ENCODE results near the gene PTGFRN.
"Not testable (repeated sequence)": the region's sequence is repeated elsewhere in the genome, so short reads cannot be mapped to it uniquely, and the experiment has no call there.

The PTGFRN gene

DNA sequence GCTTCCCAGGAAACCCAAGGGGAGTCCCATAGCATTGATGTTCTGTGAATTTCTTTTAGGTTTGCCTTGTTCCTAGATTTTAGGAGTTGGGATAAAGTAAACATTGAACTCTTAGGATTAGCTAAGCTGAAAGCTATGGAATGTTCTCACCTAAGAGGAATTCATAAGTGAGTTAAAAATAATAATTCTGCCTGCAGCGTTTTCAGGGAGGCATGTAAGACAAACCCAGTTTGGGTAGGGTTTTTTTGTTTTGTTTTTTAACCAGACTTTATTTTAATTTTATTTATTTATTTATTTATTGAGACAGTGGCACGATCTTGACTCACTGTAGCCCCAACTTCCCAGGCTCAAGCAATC, 62.9 kb downstream of the PTGFRN start:
- no peak for ATAC-seq

DNA sequence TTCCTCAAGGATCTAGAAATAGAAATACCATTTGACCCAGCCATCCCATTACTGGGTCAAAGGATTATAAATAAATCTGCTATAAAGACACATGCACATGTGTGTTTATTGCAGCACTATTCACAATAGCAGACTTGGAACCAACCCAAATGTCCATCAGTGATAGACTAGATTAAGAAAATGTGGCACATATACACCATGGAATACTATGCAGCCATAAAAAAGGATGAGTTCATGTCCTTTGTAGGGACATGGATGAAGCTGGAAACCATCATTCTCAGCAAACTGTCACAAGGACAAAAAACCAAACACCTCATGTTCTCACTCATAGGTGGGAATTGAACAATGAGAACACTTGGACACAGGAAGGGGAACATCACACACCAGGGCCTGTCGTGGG, 70.6 kb downstream of the PTGFRN start:
- ATAC-seq, result not testable (repeated sequence)

DNA sequence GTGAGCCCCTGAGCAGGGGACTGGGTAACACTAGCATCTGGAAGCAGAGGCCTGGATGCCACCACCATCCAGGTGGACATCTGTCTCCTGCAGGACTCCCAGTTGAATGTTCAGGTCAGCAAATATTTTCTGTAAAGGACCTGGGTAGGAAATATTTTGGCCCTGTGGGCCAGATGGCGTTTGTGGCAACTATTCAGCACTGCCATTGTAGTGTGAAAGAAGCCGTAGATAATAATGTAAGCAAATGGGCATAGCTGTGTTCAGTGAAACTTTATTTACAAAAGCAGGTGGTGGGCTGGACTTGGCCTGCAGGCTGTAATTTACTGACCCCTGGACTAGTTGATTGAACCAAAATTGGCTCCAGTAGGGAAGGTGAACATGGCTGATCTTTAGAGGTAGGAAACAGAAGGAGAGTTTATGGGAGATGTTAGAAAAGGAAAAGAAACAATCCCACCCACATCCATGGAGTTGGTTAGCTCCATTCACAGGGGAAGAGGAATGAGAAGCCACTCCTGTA, 71.9 kb downstream of the PTGFRN start:
- ATAC-seq, result no peak

DNA sequence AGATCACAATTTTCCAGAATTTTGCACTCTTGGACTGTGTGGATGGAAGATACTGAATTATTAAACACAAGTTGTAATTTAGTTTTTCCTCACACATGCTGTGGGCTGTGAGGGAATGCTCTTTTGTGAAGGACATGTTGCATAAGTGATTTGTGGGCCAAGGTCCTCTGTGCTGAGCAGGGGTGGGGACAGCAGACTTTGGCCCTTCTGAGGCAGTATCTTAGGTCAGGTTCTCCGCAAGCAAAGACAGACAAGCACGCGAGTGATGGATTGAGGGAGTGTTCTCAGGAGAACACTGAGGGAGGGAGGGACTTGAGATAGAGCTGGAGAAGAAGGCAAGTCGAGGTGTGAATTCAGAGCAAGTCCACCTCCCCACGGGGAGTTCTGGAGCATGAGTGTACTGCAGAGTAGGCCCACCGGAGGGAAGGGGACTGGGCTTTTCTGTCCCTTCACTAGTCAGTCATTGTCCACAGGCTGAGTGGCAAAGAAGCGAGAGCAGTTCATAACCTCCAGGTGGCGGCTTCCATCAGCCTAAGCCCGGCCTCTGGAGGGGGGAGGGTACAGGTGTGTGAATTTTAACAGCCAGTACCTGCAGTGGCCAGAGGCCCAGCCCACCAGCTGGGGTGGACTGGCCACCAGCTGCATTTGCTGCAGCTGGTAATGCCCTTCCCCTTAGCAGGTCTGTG, 72.7 kb downstream of the PTGFRN start:
- ATAC-seq, result no peak

DNA sequence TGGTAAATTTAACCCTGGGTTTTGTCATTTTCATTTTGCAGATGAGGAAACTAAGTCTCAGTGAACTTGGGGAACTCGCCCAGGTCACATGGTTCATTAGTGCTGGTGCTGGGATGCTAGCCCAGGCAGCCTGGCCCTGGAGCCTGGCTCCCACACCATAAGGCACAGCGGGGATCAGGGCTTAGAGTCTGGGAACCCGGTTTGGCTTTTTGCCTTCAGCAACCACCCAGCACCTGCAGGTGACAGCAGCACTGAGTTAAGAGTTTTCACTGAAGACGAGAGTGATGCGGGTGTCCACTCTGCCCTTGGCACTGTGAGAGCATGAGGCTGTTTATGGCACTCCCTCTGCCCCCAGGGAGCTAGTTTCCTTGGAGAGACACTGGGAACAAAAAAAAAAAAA, 73.4 kb downstream of the PTGFRN start:
- ATAC-seq, result no peak

DNA sequence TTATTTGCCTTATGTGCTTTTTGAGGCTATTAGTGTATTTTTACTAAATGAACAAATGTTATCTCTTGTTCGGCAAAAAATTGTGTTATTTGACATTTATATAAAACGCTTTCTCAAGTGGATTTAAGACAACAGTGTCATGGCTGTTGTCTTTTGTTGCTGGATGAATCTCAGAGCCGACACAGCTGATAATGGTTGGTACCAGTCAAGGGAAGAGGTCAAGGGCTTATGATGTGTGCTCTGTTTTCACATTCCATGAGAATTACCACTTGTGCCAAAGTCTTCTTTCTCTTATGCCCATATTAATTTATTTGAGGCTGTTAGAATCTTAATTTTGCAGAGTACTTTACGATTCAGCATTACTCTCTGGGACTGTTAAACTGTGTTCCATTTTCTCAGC, 74.0 kb downstream of the PTGFRN start:
- no peak for ATAC-seq

DNA sequence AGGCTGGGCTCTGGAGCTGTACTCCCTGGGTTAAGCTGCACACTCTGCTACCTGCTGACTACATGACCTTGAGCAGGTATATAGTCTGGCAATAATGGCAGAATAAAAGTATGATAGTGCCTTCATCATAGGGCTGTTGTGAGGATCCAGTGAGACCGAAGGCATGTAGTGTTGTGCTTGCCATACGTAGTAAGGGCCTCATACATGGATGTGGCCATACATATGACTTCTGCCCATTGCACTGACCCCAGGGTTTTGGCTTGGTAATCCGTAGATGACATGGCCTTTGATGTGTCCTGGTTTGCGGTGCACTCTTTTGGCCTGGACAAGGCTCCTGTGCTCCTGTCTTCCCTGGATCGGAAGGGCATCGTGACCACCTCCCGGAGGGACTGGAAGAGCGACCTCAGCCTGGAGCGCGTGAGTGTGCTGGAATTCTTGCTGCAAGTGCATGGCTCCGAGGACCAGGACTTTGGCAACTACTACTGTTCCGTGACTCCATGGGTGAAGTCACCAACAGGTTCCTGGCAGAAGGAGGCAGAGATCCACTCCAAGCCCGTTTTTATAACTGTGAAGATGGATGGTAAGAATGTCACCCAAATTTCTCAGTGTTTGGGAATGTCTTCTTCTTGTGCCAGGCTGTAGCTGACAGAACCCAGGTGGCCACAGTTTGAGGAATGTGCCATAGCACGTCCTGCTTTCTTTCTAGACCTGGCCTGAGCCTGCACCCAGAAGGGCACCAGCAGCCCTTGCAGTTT, 74.9 kb downstream of the PTGFRN start:
- no peak for ATAC-seq

DNA sequence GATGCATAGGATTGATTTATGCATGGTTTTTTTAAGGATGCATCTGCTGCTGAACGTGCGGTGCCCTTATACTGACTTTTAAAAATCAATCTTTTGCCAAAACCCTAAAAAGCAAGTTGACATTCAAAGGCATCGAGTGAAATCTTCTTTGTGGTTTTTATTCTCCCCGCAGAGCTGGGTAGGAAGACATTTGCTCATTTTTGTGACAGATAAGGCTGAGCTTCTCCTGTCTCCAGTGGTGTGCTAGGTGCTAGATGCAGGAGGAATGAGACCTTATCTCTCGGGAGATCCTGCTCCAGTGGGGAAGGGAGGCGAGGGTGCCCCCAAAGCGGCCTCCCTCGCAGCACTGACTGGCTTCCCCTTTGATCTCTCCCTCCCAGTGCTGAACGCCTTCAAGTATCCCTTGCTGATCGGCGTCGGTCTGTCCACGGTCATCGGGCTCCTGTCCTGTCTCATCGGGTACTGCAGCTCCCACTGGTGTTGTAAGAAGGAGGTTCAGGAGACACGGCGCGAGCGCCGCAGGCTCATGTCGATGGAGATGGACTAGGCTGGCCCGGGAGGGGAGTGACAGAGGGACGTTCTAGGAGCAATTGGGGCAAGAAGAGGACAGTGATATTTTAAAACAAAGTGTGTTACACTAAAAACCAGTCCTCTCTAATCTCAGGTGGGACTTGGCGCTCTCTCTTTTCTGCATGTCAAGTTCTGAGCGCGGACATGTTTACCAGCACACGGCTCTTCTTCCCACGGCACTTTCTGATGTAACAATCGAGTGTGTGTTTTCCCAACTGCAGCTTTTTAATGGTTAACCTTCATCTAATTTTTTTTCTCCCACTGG, 76.9 kb downstream of the PTGFRN start:
- ATAC-seq, result peak; percentile 40 to 49

DNA sequence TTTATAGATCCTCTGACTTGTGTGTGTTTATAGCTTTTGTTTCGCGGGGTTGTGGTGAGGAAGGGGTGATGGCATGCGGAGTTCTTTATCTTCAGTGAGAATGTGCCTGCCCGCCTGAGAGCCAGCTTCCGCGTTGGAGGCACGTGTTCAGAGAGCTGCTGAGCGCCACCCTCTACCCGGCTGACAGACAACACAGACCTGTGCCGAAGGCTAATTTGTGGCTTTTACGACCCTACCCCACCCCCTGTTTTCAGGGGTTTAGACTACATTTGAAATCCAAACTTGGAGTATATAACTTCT, 77.5 kb downstream of the PTGFRN start:
- ATAC-seq, result peak; percentile 88 to 92

DNA sequence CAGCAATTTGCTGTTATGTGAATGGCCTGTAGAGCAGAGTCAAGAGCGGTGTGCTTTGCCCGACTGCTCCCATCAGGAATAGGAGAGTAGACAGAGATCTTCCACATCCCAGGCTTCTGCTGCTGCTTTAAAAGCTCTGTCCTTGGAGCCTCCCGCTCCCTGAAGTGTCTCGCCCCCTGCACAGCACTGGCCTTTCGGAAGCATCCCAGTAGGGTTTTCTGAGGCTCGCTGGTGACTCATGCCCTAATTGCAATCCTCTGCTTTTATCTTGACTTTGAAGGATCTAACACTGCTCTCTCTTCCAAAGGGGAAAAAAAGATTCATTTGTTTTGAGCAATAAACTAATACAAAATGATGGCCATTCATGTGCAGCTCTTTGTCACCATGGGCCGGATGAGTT, 78.5 kb downstream of the PTGFRN start:
- no peak for ATAC-seq

DNA sequence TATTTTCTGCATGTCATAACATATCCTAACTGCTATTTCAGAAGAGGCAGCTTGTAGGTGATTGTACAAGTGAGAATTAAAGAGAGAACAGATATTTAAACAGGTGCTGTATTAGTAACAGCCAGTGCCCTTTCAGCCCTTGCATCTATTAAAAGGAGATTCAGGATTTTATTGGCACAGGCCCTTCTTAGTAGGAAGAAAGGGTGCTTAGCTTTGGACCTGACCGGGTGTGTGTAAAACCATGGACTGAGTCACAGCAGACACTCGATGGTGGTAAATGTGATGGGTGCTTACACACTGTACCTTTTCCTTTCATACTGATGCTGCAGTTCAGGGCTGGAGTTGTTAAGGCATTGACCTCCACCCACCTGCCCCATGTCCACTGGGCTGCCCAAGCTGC, 79.2 kb downstream of the PTGFRN start:
- ATAC-seq, result no peak

DNA sequence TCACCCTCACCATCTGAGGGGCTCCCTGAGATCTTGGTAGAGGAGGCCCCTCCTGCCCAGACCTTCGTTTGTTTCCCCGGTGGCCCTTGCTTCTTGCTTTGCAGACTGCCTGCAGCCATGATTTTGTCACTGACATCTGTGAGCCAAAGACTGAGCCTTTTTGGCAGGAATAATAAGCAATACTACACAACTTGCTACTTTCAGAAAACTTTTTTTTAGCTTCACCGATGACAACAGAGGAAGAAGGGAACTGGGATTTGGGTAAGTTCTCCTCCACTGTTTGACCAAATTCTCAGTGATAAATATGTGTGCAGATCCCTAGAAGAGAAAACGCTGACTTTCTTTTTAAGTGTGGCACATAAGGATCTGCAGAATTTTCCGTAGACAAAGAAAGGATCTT, 80.1 kb downstream of the PTGFRN start:
- no peak for ATAC-seq

DNA sequence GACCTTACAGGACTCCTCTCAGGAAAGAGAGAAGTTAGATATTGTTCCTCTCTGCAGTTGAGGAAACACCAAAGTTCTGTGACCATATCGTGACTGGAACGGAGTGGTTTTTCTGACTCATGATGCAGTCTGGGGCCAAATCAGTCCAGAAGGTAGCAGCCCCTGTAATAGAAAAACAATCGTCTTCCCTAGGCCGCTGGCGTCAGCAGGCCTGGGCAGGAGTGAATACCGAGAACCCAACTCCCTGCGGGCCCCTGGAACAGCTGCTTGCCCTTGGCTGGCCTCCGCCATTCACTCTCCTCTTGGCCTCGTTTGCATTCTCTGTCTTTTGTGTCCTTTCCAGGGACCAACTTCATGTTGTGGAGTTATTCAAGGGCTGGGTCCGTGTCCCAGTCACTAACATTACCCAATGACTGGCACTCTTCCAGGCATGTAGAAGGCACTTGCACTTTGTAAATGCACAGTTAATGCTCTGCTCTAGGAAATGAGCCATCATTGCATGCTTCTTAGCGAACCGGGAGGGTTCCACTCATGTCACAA, 81.0 kb downstream of the PTGFRN start:
- ATAC-seq, result no peak

DNA sequence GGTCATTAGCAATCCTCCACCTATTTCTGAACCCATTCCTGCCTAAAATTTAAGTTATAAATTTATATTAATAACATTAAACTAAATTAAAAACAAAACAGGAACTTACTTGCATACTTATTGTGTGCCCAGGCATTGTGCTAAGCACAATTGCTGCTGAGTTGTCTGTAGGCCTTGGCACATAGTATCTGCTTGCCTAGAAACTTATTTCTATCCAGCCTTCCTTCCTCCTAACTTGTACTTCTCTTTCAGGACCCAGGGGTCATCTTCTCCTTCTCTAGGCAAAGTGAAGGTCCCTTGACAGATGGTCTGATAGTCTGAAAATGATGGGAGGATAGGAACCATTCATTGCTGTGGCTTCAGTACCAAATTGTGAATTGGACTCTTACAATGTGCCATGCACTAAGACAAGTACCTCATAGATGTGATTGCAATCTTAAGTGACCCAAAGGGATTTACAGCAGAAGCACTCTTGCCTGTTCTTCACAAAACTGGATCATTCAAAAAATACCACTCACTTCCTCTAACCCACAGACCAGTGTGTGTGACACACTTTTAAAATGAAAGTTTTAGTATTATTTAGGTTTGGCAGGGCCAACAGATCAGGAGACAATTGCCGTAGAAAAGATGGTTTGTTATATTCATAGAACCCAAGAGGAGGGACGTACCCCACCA, 81.6 kb downstream of the PTGFRN start:
- no peak for ATAC-seq

DNA sequence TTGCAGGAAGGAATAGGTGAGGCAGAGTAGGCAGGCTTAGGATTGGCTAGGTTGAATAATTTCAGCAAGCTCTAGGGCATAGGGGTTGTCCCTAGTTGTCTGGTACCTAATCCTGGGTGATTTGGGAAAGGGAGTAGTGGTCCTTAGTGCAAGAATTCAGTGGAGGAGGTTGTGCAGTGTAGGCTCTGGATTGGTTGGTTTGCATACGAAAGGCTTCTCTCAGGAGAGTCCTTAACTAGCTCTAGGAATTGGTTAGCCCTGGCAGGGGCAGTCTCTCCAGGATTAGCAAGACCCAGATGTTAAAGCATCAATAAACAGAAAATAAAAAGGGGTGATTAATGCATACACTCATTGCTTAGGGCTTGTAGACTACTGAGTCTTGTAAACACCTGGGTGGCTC, 82.2 kb downstream of the PTGFRN start:
- ATAC-seq, result no peak

DNA sequence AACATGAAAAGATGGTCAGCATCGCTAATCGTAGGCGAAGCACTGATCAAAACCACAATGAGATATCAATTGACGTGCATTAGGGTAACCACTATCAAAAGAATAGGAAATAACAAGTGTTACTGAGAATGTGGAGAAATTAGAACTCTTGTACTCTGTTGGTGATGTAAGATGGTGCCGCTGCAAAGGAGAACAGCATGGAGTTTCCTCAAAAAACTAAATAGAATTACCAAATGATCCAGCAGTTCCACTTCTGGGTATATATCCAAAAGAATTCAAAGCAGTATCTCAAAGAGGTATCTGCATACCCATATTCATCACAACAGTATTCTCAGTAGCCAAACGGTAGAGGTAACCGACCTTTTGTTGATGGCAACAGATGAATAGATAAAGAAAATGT, 83.6 kb downstream of the PTGFRN start:
- ATAC-seq, result no peak

DNA sequence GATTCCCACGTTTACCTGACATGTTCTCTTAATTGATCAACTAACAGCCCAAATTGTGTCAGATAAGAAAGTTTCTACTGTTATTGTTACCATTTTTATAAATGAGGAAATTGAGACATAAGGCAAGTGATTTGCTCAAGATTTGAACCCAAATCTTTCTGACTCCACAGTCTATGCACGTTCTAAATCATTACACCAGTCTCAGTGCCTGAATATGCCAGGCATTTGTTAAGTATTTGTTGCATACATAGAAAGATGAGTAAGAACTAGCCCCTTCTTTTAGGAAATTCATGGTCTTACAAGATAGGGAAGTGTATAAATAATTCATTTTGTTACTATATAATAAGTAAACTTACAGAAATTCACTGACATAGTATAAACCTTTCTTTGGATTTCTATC, 84.7 kb downstream of the PTGFRN start:
- no peak for ATAC-seq

DNA sequence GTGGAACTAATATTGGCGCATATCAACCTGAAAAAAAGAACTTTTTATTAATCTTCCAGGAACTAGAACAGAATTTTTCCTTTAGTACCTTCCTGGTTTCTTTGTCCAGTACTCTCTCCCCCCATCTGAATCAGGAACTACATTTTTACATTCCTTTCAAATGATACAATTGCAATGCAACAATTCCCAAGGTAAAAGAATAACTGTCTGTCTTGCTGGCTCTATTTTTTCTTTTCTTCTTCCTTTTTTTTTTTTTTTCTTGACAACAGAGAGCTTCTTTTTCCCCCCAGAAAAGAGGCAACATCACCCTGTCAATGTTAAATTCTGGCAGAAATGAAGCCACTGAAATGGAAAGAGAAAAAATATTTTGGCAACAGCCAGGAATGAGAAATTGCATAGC, 87.3 kb downstream of the PTGFRN start:
- no peak for ATAC-seq

DNA sequence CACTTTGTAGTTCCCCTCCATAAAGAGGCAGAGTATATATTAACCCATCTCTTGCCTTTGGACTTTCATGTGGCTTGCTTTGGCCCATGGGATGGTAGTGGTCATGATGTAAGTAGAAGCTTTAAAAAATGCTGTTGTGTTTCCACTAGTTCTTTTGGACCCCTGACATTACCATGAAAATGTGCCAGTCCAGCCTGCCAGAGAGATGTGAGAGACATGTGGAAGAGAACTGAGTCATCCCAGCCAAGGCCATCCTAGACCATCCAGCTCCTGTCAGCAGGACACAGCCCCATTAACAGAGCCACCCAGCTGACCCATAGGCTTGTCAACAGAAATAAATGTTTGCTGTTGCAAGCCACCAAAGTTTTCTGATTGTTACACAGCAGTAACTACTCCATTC, 87.9 kb downstream of the PTGFRN start:
- no peak for ATAC-seq

DNA sequence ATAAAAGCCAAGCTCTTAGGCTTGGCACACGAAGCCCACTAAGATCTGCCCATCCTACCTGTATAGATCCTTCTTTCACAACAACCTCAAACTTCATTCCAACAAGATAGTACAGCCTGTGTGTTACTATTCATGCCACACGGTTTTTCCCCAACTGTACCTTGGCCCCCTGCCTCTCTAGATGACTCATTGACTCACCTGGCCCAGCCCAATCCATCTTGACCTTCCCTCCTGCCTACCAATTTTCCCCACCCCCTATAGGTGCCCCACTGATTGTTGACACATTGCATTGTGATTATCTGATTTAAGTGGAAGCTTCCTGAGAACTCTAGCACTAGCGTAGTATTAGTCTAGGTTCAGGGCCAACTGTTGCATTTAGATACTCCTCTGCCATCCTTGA, 89.9 kb downstream of the PTGFRN start:
- no peak for ATAC-seq

DNA sequence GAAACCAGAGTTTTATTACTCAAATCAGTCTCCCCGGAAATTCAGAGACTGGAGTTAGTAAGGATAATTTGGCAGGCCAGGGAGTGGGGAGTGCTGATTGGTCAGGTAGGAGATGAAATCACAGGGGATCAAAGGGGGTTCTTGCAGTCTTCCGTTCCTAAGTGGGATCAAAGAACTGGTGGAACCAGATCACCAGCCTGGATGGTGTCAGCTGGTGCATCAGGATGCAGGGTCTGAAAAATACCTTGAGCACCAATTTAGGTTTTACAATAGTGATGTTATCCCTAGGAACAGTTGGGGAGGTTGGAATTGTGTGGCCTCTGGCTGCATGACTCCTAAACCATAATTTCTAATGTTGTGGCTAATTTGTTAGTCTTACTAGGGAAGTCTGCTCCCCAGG, 90.4 kb downstream of the PTGFRN start:
- ATAC-seq, result no peak

DNA sequence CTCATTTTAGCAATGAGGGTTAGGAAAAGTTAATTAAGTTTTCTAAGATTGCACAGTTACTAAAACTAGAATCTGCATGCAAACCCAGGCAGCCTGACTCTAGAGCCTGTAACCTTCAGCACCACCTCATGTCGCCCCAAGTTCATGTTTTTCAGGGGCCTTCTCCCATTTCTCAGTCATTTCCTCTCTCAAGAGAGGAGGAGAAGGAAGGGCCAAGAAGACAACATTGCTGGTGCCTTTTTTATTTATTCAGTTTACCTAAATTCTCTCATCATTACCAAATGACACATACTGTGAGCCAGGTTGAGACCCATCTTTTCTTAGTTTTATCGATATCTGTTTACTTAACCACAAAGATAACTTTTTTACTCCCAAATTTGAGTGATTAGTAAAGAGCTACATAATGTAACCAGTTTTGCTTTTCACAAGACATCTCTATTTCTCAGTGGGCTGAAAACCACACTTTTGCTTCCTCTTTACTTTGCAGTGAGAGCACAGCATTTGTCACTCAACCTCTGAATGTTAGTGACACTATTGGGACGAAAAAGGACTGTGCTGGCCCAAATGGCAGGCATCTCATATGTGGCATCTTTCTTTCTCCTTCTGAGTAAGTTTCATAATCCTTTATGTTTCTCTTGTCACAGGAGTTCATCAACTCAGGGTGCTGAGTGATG, 91.7 kb downstream of the PTGFRN start, which contains the start of gene CD101:
TSS of gene CD101 (plus strand) at position 507 of the 674 bp plus-strand sequence. CDS start at position 565, 58 bp downstream.
- peak; percentile 89 to 94 for ATAC-seq

Data from activated CD4-positive, CD25-positive, alpha-beta regulatory T cell treated with anti-CD3 and anti-CD28 coated beads, Interleukin-2, amount 50 U/mL, for 24 hours (primary cell).